GM21786 (cell line): ENCODE measurements around the gene SNTB2.

ENCODE experiments used
- ATAC-seq: cut with Tn5 transposase; IDR thresholded peaks from one replicate; pipeline ENCODE4 v1.9.1; 2021; ENCODE audit not compliant: unreplicated experiment

Gene SNTB2

DNA sequence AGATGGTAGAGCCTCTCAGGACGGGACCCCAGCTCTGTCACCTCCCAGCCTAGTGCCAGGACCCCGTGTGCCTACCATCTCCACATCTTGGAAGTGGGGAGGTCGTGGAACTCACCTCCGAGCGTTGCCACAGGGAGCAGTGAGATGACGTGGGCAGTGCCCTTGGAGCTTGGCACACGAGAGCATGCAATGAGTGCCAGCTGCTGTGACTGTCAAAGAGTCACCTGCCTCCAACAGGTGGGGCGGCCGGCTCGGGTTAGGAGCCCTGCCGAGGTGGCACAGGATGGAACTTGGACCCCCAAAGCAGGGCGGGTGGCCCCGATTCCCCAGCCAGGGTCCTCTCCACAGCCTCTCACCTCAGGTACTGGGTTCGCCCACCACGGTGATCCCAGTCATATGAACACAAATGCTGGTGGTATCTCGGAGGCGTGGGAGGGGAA lies 129.7 kb downstream of the SNTB2 start:
- ATAC-seq: no peak

GRCh38 chr16:69318177-69318910 lies 131.4 kb downstream of the SNTB2 start:
- no peak for ATAC-seq

- ATAC-seq: no peak
These were observed 131.9 kb downstream of the SNTB2 start for GRCh38 chr16:69318911-69319289.

- no peak for ATAC-seq
These were observed 132.4 kb downstream of the SNTB2 start for GRCh38 chr16:69319381-69319780.

GRCh38 chr16:69319826-69320739 lies 133.1 kb downstream of the SNTB2 start:
- ATAC-seq: no peak

DNA sequence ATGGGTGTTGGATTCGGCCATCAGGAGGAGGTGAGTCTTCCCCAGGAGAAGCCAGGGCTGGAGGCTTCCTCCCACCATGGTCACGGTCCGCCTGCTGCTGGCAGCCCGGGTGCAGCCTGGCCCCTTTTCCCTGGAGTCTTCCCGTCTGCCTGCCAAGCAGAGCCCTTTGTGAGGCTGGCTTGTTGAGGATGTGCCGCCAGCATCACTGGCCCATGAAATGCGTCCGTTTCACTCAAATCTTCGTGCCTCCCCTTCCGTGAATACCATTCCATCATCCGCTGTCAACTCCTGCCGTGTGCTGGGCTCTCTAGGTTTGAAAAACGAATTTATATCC lies 133.7 kb downstream of the SNTB2 start:
- ATAC-seq: no peak

GRCh38 chr16:69321080-69321479 lies 134.1 kb downstream of the SNTB2 start:
- ATAC-seq: no peak

- no peak for ATAC-seq
These were observed 135.4 kb downstream of the SNTB2 start for GRCh38 chr16:69322343-69322742.

DNA sequence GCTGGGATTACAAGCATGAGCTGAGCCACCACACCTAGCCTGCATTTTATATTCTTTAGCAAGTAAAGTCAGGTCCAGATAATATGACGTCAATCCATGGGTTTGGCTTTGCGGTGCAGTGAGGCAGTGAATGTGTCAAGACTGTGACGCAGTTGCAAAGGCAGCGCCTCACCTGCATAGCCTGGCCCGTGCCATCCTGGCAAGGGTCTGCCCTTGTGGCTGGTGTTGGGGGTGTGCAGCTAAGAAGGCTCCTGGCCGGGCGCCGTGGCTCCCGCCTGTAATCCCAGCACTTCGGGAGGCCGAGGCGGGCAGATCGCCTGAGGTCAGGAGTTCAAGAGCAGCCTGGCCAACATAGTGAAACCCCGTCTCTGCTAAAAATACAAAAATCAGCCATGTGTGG lies 136.5 kb downstream of the SNTB2 start:
- ATAC-seq: no peak

GRCh38 chr16:69324013-69324531 lies 137.1 kb downstream of the SNTB2 start:
- ATAC-seq: no peak

- ATAC-seq: no peak
These were observed 137.8 kb downstream of the SNTB2 start for GRCh38 chr16:69324585-69325253.

DNA sequence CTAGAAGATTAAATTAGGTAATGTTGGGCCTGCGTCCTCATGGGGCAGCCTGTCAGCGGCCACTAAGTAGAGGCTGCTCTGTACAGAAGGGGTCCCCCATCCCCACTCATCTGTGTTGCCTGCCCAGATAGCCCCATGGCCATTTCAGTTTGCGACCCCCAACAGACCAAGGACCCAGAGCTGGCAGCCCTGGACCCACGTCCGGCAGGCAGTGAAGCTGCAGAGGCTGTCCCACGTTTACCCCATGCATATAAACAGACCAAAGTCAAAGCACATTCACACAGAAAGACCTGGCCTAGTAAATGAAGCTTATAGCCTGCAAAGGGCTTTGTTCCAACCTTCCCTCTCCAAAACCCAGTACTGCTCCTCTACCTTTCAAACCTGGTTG lies 138.8 kb downstream of the SNTB2 start:
- no peak for ATAC-seq

- no peak for ATAC-seq
These were observed 139.4 kb downstream of the SNTB2 start for GRCh38 chr16:69326172-69326873.

- no peak for ATAC-seq
These were observed 140.8 kb downstream of the SNTB2 start for GRCh38 chr16:69327585-69328310.

DNA sequence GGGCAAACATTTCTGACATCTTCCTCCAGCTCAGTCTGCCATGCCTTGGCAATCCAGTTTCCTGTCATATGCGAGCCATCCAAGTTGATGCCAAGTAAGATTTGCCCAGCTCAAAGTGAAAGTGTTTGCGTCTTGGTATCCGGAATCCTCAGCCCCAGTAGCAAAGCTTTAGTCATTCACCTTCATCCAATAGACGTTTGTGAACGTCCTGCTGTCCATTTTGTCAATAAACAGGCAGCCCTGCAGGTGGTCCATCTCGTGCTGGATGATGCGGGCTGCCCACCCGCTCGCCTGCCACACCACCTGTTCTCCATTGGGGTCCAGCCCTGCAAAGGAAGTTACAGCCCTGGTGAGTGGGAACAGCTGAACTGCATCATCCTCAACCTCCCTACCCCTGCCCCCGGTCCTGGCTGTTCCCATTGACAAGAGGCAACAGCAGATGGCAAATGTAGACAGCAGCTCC lies 141.9 kb downstream of the SNTB2 start:
- no peak for ATAC-seq

- peak; percentile 25 for ATAC-seq
These were observed 142.7 kb downstream of the SNTB2 start for GRCh38 chr16:69329369-69330285.

DNA sequence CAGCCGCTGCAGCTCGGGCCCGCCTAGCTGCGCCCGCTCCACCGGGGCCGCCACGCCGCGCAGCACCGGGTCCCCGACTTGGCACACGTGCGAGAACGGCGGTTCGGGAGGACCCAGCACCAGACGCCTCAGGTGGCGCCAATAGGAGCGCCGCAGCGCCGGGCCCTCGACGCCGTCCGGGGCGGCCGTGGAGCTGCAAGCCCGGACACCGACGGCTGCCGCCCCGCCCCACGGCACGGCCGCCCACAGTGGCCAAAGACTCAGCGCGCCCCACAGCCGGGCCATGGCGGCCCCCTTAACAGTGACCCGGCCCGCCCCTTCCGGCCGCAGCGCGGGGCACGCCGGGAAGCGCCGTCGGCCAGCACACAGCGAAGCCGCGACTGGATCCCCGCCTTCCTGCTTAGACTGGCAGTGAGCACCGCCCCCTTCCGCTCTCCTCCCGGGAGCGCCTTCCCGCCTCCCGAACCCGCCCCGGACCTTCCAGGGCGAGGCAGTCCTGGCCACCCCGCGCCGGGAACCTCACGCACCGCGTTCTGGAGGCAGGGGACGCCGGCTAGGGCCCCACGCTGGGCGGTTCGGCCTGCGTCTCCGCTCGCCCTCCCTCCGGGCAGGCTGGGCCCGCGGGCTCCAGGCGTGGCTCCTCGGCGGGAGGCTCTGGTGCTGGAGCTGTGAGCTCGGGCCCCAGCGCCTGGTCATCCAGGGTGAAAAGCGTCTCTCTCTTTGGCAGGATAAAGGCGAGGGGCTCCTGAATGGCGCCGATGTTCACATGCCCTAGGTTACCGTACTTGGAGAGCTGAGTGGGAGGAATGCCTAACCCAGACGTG lies 143.5 kb downstream of the SNTB2 start, which contains the start of gene PDF:
Gene PDF (minus strand): TSS at position 303 of the 824 bp plus-strand sequence. CDS start 18 bp downstream, at position 285.
- peak; percentile 90 for ATAC-seq

DNA sequence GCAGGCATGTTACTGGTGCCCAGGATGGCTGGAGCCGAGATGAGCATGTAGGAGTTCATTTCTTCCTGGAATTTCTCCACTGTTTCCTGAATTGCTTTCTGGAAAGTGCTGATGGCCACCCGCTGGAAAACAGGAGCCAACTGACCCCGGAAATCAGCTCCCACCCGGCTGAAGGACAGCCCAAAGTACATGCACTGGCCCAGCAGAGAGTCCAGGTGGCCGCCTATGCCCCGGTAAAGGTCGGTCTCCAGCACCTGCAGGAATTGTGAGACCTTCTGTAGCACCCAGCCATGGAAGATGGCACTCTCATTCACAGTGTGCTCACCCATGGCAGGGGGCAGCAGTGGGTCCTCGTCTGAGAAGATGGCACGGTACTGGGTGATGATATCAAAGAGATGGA lies 147.7 kb downstream of the SNTB2 start:
- ATAC-seq: no peak
